Common myeloid progenitor, CD34-positive (primary cell): ENCODE measurements around the gene CSRP1.

Source experiments
- CTCF ChIA-PET: fragments of 350-600 bp; sonication (Branson Sonifier 250); formaldehyde crosslinking; loops from one replicate; lab custom pipeline; 2021; ENCODE audit warnings: antibody characterized with exemption; lab: Charles Lee
- POLR2A ChIA-PET: fragments of 350-600 bp; sonication (Branson Sonifier 250); formaldehyde crosslinking; loops from one replicate; lab custom pipeline; 2021; ENCODE audit warnings: antibody characterized with exemption; lab: Charles Lee
- DNase-seq, 3 donors: peaks; one replicate each; pipeline versions ENCODE4 v3.0.0 to v3.0.0-alpha.2; 2013
- H3K27ac ChIP-seq, 2 experiments: 1 replicate in 1 of 2; 2 replicates in 1 of 2; pipeline ENCODE4 v1.7.0; 2013; ENCODE audit warnings: inconsistent platforms in 2 of 2, low read length in 2 of 2, mild to moderate bottlenecking in 2 of 2, low read depth in 1 of 2, moderate library complexity in 1 of 2; ENCODE audit not compliant: severe bottlenecking in 2 of 2, insufficient read depth in 1 of 2, poor library complexity in 1 of 2
- H3K27me3 ChIP-seq, 5 experiments: replicated peaks in 2 of 5; 1 replicate in 3 of 5; 2 replicates in 2 of 5; pipeline versions ENCODE4 v1.6.1 to v1.7.0; 2013; ENCODE audit warnings: low read length in 4 of 5, mild to moderate bottlenecking in 2 of 5, moderate library complexity in 2 of 5, inconsistent platforms in 1 of 5; ENCODE audit not compliant: insufficient read depth in 5 of 5, control insufficient read depth in 4 of 5
- H3K36me3 ChIP-seq, 4 experiments: 1 replicate in 2 of 4; 2 replicates in 2 of 4; pipeline versions ENCODE4 v1.6.1 to v1.7.0; 2013; ENCODE audit warnings: low read length in 3 of 4, control low read depth in 1 of 4, mild to moderate bottlenecking in 1 of 4; ENCODE audit not compliant: control insufficient read depth in 4 of 4, insufficient read depth in 4 of 4
- H3K4me1 ChIP-seq, 4 experiments: 1 replicate in 3 of 4; 2 replicates in 1 of 4; pipeline versions ENCODE4 v1.6.1 to v1.7.1; 2013; ENCODE audit warnings: low read length in 3 of 4, mild to moderate bottlenecking in 3 of 4, control low read depth in 1 of 4, inconsistent platforms in 1 of 4, moderate library complexity in 1 of 4; ENCODE audit not compliant: control insufficient read depth in 4 of 4, insufficient read depth in 4 of 4; ENCODE audit errors: control extremely low read depth in 1 of 4
- H3K4me3 ChIP-seq, 7 experiments: 1 replicate in 4 of 7; 2 replicates in 3 of 7; pipeline versions ENCODE4 v1.5.1 to v1.7.0; 2013; ENCODE audit warnings: mild to moderate bottlenecking in 7 of 7, low read length in 6 of 7, moderate library complexity in 6 of 7, inconsistent platforms in 2 of 7, low read depth in 2 of 7, control low read depth in 1 of 7; ENCODE audit not compliant: insufficient read depth in 4 of 7, control insufficient read depth in 1 of 7; ENCODE audit errors: extremely low read depth in 1 of 7
- H3K9me3 ChIP-seq, 5 experiments: 1 replicate in 4 of 5; 2 replicates in 1 of 5; pipeline versions ENCODE4 v1.6.1 to v1.7.1; 2013; ENCODE audit warnings: low read length in 4 of 5, mild to moderate bottlenecking in 2 of 5, inconsistent platforms in 1 of 5, low read depth in 1 of 5, moderate library complexity in 1 of 5; ENCODE audit not compliant: control insufficient read depth in 4 of 5, insufficient read depth in 2 of 5; ENCODE audit errors: control extremely low read depth in 1 of 5
- WGBS: methylation state at CpG from one replicate; pipeline ENCODE4 v1.1.5; 2013; ENCODE audit not compliant: insufficient coverage; 5-methylcytosine and 5-hydroxymethylcytosine counted together

The CSRP1 gene

DNA sequence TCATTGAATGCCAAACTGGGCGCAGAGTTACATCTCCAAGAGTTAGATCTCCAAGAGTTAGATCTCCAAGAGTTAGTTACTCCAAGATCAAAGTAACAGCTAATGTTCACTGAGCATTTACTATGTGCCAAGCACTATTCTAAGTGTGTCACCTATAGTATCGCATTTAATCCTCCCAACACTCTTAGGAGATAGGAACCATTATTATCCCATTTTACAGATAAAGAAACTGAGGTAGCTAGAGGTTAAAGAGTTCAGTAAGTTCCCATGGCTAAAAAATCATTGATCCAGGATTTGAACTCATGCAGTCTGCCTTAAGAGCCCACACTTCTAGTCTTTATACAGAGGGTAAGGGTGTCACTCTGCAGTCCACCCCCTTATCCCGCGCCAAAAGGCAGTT is 30.5 kb upstream of the CSRP1 start:
- POLR2A ChIA-PET, result no interaction called here
- Histone ChIP-seq H3K9me3 (no peaks in the 10 kb centered on the region), H3K4me1 (peaks cover 0 to 58% (median 51%) of the 10 kb centered on the region in 4 experiments), H3K27ac (no peak overlapping the region), H3K4me3 (no peak overlapping the region), H3K27me3 (peaks cover 0 to 1% (median 0%) of the 10 kb centered on the region in 5 experiments), H3K36me3 (no peaks in the 10 kb centered on the region)
- DNase-seq, result no peak
- CTCF ChIA-PET, result interaction anchor here (0.7 to 12.0 kb wide), 8 partner anchors 9 to 172 kb away, joined by 3 to 147 read pairs (median 5); no protein-coding TSS in a partner anchor
- WGBS, result 96% methylated on average over 3 of the region's 4 CpGs

DNA sequence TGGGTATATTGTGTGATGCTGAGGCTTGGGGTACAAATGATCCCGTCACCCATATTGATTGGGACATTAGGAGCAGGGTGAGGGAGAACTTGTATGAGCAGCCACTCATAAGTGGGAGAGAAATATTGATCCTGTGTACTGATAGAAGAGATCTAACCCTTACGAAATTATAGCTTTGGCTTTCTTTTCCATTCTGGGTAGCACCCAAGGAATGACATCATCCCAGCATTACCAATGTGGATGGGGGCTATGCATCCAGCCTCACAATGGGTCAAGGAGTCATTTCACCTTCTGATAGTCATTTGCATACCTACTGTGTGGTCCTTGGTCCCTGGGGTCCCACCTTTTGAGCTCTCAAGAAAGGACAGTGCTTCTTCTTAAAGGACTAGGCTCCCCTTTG is 30.1 kb upstream of the CSRP1 start:
- Histone ChIP-seq H3K36me3 (no peaks in the 10 kb centered on the region), H3K9me3 (no peaks in the 10 kb centered on the region), H3K27me3 (peaks cover 0 to 1% (median 0%) of the 10 kb centered on the region in 5 experiments), H3K27ac (no peak overlapping the region), H3K4me3 (no peak overlapping the region), H3K4me1 (peaks cover 0 to 63% (median 55%) of the 10 kb centered on the region in 4 experiments)
- ChIA-PET POLR2A (no interaction called here), CTCF (interaction anchor here (0.7 to 12.0 kb wide), 9 partner anchors 9 to 253 kb away, joined by 3 to 147 read pairs (median 5); no protein-coding TSS in a partner anchor)
- 95% methylated on average over 2 of the region's 2 CpGs for WGBS
- DNase-seq, result no peak

DNA sequence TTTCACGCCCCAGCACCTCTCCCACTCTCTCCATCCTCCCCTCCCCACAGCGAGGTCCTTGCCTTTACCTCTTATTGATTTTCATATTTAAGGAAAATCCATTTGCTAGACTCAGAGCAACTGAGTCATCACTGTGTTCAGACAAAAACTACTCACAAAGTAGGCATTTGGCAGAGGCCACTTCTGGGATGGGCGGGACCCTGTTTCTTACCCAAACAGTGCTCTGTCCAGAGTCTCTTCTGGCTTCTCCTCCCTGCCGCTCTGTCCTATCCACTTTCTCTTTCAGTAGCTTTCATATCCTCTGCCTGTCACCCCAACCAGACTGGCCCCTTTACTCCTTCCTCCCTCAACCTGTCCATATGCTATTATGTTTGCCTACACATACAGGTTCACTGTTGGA is 29.6 kb upstream of the CSRP1 start:
- Histone ChIP-seq H3K36me3 (no peaks in the 10 kb centered on the region), H3K4me1 (peaks cover 0 to 66% (median 60%) of the 10 kb centered on the region in 4 experiments), H3K27me3 (peaks cover 0 to 1% (median 0%) of the 10 kb centered on the region in 5 experiments), H3K27ac (no peak overlapping the region), H3K9me3 (no peaks in the 10 kb centered on the region), H3K4me3 (no peak overlapping the region)
- CTCF ChIA-PET, result interaction anchor here (0.5 to 12.0 kb wide), 7 partner anchors 9 to 254 kb away, joined by 3 to 147 read pairs (median 8); no protein-coding TSS in a partner anchor
- DNase-seq, result peak in 1 of 3 donors; percentile 27
- 82% methylated on average over 4 of the region's 4 CpGs for WGBS
- POLR2A ChIA-PET, result no interaction called here

DNA sequence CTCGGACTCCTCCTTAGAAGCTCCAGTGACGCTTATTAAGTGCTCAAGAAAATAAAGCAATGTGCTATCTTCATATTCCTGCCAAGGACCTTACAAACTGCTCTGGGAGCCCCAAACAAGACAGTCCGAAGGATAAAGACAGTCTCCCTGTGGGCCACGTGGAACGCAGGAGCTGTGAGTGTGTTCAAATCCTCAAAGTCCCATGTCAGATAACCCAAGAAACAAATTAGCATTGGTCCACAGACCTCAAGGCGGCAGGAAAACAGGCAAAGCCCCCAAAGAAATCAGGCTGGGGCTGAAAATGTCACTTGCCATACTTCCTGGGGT is 29.0 kb upstream of the CSRP1 start:
- ChIA-PET POLR2A (no interaction called here), CTCF (interaction anchor here (1.0 to 12.0 kb wide), 9 partner anchors 9 to 255 kb away, joined by 4 to 147 read pairs (median 8); partner anchors contain the start of gene PHLDA3)
- Histone ChIP-seq H3K27ac (no peak overlapping the region), H3K27me3 (peaks cover 0 to 1% (median 0%) of the 10 kb centered on the region in 5 experiments), H3K4me3 (peak overlapping the region in 1 of 7 experiments; percentile 23), H3K9me3 (no peaks in the 10 kb centered on the region), H3K36me3 (no peaks in the 10 kb centered on the region), H3K4me1 (peaks cover 0 to 72% (median 65%) of the 10 kb centered on the region in 4 experiments)
- WGBS, result 68% methylated on average over 6 of the region's 6 CpGs
- no peak for DNase-seq

DNA sequence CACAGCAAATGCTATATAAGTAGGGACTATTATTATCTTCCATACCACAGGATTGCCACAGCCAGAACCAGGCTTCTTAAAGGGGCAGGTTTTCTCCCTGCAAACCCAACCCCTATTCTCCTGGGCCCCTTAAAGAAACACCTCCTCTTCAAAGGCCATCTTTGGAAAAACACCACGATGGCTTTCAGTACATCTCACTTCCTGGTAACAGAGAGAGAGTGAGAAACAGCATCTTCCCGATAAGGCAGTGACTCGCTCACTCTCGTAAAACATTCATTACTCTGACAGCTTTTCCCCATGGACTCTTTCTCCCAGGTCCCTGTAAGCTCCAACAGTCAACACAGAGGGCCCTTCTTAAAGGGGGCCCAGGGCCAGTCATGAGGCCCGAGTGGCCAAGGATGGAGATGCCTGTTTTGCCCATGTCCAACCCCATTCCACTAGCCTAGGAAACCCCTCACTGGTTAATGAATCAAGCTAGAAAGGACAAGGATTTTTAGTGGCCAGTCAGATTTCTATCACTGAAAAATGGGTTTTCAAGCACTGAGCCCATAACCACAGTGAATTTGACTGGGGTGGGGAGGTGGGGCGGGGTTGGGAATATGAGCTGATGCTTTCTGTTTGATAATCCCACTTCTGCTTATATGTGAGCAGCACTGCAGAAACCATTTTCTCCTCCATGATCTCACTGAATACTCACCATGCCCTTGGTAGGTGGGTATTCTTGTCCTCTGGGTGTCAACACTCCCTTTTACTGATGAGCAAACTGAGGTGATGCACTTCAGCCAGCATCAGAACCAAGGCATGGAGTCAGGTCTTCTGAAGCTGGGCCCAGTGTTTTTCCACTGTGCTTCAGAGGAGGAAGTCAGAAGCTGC is 28.4 kb upstream of the CSRP1 start:
- WGBS, result 7% methylated on average over 2 of the region's 6 CpGs
- peak in 2 of 3 donors; percentile 49 to 53 for DNase-seq
- peak overlapping the region in 1 of 7 experiments; percentile 23 for H3K4me3 ChIP-seq
- no peaks in the 10 kb centered on the region for H3K9me3 ChIP-seq
- peaks cover 0 to 71% (median 60%) of the 10 kb centered on the region in 4 experiments for H3K4me1 ChIP-seq
- peaks cover 0 to 1% (median 0%) of the 10 kb centered on the region in 5 experiments for H3K27me3 ChIP-seq
- H3K27ac ChIP-seq, result no peak overlapping the region
- H3K36me3 ChIP-seq, result no peaks in the 10 kb centered on the region
- ChIA-PET CTCF (interaction anchor here (0.9 to 12.0 kb wide), 16 partner anchors 8 to 260 kb away, joined by 3 to 147 read pairs (median 6); partner anchors contain the start of gene PHLDA3), POLR2A (no interaction called here)

DNA sequence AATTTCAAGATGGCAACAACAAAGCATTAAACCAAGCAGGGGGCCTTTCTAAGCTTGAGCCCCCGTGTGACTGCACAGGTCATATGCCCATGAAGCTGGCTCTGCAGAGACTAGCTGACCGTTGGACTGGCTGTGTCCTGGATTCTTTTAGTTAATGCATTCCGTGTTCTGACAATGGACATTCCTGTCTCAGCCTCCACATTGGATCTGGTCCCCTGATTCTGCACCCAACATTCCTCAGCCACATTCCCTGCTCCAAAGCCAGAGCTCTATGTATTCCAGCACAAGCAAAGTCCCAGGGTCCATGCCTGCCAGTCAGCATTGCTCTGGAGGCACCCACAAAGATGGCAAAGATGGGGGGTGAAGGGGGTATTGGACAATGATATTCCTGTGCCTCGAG is 26.9 kb upstream of the CSRP1 start:
- ChIA-PET POLR2A (no interaction called here), CTCF (interaction anchor here (1.2 to 12.0 kb wide), 12 partner anchors 12 to 340 kb away, joined by 3 to 147 read pairs (median 7); no protein-coding TSS in a partner anchor)
- Histone ChIP-seq H3K27ac (no peak overlapping the region), H3K4me1 (peaks cover 0 to 57% (median 52%) of the 10 kb centered on the region in 4 experiments), H3K9me3 (no peaks in the 10 kb centered on the region), H3K27me3 (no peaks in the 10 kb centered on the region), H3K4me3 (no peak overlapping the region), H3K36me3 (no peaks in the 10 kb centered on the region)
- 100% methylated on average over 4 of the region's 4 CpGs for WGBS
- no peak for DNase-seq
